HG03521 (cell line): ENCODE measurements around the gene RBM38.

ENCODE experiments used
- ATAC-seq: cut with Tn5 transposase; IDR thresholded peaks from one replicate; pipeline ENCODE4 v1.9.1; 2021; ENCODE audit warnings: mild to moderate bottlenecking, moderate library complexity; ENCODE audit not compliant: unreplicated experiment

Gene RBM38

GRCh38 chr20:57448764-57449354 is 57.7 kb downstream of the RBM38 start:
- ATAC-seq = no peak

- no peak for ATAC-seq
Observed at GRCh38 chr20:57449398-57450354, 58.5 kb downstream of the RBM38 start.

- ATAC-seq = peak; percentile 72
Observed at GRCh38 chr20:57450419-57450818, 59.2 kb downstream of the RBM38 start.

GRCh38 chr20:57450931-57451330 is 59.7 kb downstream of the RBM38 start:
- no peak for ATAC-seq

DNA sequence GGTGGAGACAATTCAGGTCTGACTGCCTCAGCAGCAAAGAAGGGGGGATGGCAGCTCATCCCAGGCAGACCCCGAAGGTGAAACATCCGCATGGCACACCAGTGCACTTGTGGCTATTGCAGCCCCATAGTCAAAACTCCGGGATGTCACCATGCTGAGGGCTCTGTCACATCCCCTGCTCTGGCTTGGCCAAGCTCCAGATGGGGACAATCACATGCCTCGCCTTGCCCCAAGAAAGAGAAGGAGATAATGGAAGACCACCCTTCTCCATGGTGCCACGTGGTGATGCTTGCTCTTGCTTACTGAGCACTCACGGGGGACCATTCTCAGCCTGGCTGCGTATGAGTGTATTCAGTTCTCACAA is 60.2 kb downstream of the RBM38 start:
- ATAC-seq = no peak

GRCh38 chr20:57451795-57452661 is 60.8 kb downstream of the RBM38 start:
- no peak for ATAC-seq

- no peak for ATAC-seq
Observed at GRCh38 chr20:57455386-57455785, 64.2 kb downstream of the RBM38 start.

- ATAC-seq = no peak
Observed at GRCh38 chr20:57456116-57456515, 64.9 kb downstream of the RBM38 start.

DNA sequence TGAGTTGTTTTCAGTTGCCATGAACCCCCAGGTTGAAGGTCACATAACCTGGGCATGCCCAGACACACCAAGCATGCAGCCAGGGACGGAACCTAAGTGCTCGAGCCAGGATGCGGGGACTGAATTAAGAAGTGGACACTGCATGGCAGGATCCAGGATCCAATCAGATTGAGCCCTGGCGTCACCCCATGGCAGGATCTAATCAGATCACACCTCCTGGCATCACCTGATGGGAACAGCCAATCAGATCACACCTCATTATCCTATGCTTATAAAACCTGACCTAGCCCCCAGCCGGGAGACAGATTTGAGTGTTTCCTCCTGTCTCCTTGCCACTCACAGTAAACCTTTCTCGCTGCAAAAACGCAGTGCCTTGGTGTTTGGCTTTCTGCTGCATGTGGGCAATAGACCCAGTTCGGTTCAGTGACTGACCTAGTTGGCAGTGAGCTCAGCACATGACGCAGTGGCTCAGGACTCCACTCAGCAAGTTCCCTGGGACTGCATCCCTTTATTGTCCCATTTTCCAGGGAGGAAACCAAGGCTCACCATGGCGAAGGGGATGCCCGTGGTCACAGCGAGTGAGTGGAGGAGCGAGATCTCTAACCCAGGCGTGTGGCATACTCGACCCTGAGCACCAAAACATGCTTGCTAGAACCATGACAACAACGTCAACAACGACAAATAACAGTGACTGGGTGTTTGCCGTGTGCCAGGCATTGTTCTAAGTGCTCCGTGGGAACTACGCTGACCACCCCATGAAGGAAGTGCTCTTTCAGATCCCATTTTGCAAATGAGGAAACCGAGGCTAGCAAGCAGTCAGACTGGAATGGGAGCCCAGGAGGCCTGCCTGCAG is 66.3 kb downstream of the RBM38 start:
- ATAC-seq = no peak

DNA sequence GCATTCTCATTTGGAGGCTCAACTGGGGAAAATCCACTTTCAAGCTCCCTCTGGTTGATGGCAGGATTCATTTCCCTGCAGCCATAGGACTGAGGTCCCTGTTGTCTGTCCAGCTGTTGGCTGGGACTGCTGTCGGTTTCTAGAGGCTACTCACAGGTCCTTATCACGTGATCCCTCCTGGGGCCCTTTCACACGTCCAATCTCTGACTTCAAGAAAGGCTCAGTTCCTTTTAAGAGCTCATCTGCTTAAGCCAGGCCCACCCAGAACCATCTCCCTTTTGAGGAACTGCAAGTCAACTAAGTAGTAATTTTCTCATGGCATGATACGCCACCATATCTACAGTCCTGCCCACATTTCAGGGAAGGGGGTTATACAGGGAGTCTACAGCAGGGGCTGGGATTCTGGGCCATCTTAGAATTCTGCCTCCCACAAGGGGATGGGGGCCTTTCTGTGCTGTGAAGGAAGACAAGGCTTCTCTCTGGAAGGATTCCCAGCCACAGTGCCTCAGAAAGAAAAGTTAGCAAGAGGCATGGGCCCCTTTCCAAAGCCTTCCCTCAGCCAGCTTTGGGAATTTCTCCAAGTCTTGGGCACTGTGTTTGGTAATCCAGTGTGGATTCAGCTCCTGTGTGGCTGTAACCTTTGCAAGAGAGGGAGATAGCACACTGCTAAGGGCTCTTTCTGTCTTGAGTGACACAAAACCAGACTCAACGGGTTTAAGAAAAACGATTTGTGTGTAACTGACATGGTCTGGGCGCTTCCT is 67.4 kb downstream of the RBM38 start:
- no peak for ATAC-seq
